ENCODE data around the gene RNPS1.

Gene RNPS1

DNA sequence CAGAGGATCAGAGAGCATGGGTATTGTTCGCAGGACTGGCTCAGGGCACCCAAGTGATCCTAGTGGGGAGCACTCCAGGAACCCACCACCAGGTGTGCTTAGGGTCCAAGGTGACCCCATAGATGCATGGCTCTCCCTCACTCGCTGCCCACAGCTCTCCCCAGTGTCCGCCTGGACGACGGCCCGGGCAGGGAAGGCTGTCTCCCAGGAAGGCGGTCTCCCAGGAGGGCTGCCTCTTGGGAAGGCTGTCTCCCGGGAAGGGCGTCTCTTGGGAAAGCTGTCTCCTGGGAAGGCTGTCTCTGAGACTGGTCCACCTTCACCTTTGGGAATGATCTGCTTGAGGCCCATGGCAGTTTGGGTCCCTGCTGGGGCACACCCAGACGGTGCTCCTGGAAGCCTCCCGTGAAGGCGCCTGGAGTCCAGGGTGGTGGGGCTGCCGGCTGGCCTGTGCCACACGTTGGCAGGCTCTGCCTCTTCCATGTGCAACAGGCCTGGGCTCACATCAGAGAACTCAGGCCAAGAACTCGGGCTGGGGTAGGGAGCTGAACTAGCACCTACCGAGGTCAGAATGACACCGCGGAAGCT is 21.5 kb downstream of the RNPS1 start:
- Histone ChIP-seq H3K4me2 (ENCODE audit: insufficient read depth, low read length, poor library complexity, severe bottlenecking) (no peak overlapping the region), H3K9me3 (replicated peaks in 1 of 2; ENCODE audit: control insufficient read depth in 2 of 2, insufficient read depth in 1 of 2, low read depth in 1 of 2, low read length in 2 of 2) (no peaks in the 10 kb centered on the region), H3K79me1 (ENCODE audit: low read depth, low read length) (peaks cover 6% of the 10 kb centered on the region), H2AFZ (ENCODE audit: low read length) (no peak overlapping the region), H3K27ac (replicated peaks; ENCODE audit: low read length) (no peak overlapping the region), H3K23ac (ENCODE audit: low read depth, low read length, poor library complexity) (no peak overlapping the region), H2BK12ac (ENCODE audit: low read length) (no peak overlapping the region), H3K9ac (ENCODE audit: low read depth, low read length, poor library complexity) (no peak overlapping the region), H3K4ac (ENCODE audit: low read length) (no peak overlapping the region), H2BK120ac (ENCODE audit: low read depth, low read length) (no peak overlapping the region), H2BK5ac (ENCODE audit: low read length) (no peak overlapping the region), H4K91ac (ENCODE audit: low read depth, low read length, poor library complexity) (peak overlapping the region; percentile 3), H3K4me1 (ENCODE audit: control insufficient read depth in 2 of 2, insufficient read depth in 1 of 2, low read depth in 1 of 2, low read length in 2 of 2) (peaks cover 4% of the 10 kb centered on the region in 2 donors), H3K18ac (ENCODE audit: low read length) (no peak overlapping the region), H3K27me3 (ENCODE audit: control insufficient read depth in 3 of 3, insufficient read depth in 3 of 3, low read depth in 1 of 3, low read length in 3 of 3) (no peaks in the 10 kb centered on the region), H3K36me3 (replicated peaks in 1 of 2; ENCODE audit: control insufficient read depth in 2 of 2, insufficient read depth in 2 of 2, low read length in 2 of 2) (peaks cover 45 to 75% of the 10 kb centered on the region in 2 donors), H3K14ac (ENCODE audit: low read length) (no peak overlapping the region), H3K4me3 (ENCODE audit: low read length in 2 of 2) (no peak overlapping the region), H2AK5ac (ENCODE audit: low read depth, low read length) (no peak overlapping the region), H2BK15ac (ENCODE audit: low read length) (no peak overlapping the region), H4K8ac (ENCODE audit: low read depth, low read length) (no peak overlapping the region)
- DNase-seq (ENCODE audit: low spot score) = no peak
- WGBS, 2 donors (ENCODE audit: extremely low coverage in 2 of 2, insufficient read length in 2 of 2, insufficient replicate concordance in 1 of 2) = no CpG with 5 or more reads among the region's 18 CpGs

DNA sequence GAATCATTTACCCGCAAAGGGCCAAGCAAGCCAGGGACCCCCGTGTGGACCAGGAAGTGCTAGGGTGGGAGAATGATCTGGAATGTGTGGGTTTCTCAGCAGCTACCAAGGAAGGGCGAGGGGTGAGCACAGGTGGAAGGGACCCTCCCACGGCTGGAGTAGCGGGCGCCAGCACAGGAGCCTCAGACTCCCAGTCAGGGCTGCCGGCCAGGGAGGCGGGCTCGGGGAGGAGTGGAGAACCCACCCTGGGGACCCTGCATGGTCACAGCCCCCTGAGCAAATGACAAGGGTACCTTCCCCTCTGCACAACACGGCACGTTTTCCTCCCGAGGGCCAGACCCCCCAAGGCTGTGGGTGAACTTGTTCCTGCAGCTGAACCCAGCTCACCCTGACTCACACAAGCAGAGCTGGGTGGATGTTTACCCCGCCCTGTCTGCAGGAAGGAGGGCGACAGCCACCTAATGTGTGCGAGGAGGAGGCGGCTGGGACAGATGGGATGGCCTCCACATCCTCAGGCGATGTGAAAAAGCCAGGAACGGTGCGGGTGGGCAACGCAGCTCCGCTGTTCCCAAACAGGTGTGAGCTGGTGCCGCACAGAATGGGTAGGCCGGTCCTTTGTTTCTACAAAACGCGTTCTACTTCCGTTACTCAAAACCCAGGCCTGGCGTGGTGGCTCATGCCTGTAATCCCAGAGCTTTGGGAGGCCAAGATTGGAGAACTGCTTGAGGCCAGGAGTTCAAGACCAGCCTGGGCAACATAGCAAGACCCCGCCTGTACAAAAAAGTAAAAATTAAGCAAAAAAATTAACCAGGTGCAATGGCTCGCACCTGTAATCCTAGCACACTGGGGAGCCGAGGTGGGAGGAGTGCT is 22.8 kb downstream of the RNPS1 start:
- H2BK120ac ChIP-seq (ENCODE audit: low read depth, low read length) = no peak overlapping the region
- DNase-seq (ENCODE audit: low spot score) = no peak

GRCh38 chr16:2244301-2244700 is 23.6 kb downstream of the RNPS1 start:
- Histone ChIP-seq H3K36me3 (replicated peaks in 1 of 2; ENCODE audit: control insufficient read depth in 2 of 2, insufficient read depth in 2 of 2, low read length in 2 of 2) (peaks cover 47 to 84% of the 10 kb centered on the region in 2 donors), H3K27me3 (ENCODE audit: control insufficient read depth in 3 of 3, insufficient read depth in 3 of 3, low read depth in 1 of 3, low read length in 3 of 3) (no peaks in the 10 kb centered on the region), H3K14ac (ENCODE audit: low read length) (no peak overlapping the region), H2AK5ac (ENCODE audit: low read depth, low read length) (no peak overlapping the region), H3K4ac (ENCODE audit: low read length) (no peak overlapping the region), H3K9me3 (replicated peaks in 1 of 2; ENCODE audit: control insufficient read depth in 2 of 2, insufficient read depth in 1 of 2, low read depth in 1 of 2, low read length in 2 of 2) (no peaks in the 10 kb centered on the region), H2BK15ac (ENCODE audit: low read length) (no peak overlapping the region), H4K8ac (ENCODE audit: low read depth, low read length) (no peak overlapping the region), H3K4me1 (ENCODE audit: control insufficient read depth in 2 of 2, insufficient read depth in 1 of 2, low read depth in 1 of 2, low read length in 2 of 2) (no peaks in the 10 kb centered on the region), H3K23ac (ENCODE audit: low read depth, low read length, poor library complexity) (no peak overlapping the region), H2BK5ac (ENCODE audit: low read length) (no peak overlapping the region), H4K91ac (ENCODE audit: low read depth, low read length, poor library complexity) (no peak overlapping the region), H2AFZ (ENCODE audit: low read length) (no peak overlapping the region), H3K4me2 (ENCODE audit: insufficient read depth, low read length, poor library complexity, severe bottlenecking) (no peak overlapping the region), H3K4me3 (ENCODE audit: low read length in 2 of 2) (no peak overlapping the region), H3K27ac (replicated peaks; ENCODE audit: low read length) (no peak overlapping the region), H3K18ac (ENCODE audit: low read length) (no peak overlapping the region), H2BK120ac (ENCODE audit: low read depth, low read length) (no peak overlapping the region), H3K79me1 (ENCODE audit: low read depth, low read length) (peaks cover 4% of the 10 kb centered on the region), H2BK12ac (ENCODE audit: low read length) (no peak overlapping the region), H3K9ac (ENCODE audit: low read depth, low read length, poor library complexity) (no peak overlapping the region)
- no peak for DNase-seq (ENCODE audit: low spot score)
- no CpG with 5 or more reads among the region's 17 CpGs for WGBS, 2 donors (ENCODE audit: extremely low coverage in 2 of 2, insufficient read length in 2 of 2, insufficient replicate concordance in 1 of 2)

More for the DNA sequence above, 22.8 kb downstream of the RNPS1 start:
- Histone ChIP-seq H3K18ac (ENCODE audit: low read length) (no peak overlapping the region), H3K4me2 (ENCODE audit: insufficient read depth, low read length, poor library complexity, severe bottlenecking) (no peak overlapping the region), H3K4me3 (ENCODE audit: low read length in 2 of 2) (no peak overlapping the region), H3K79me1 (ENCODE audit: low read depth, low read length) (peaks cover 4% of the 10 kb centered on the region), H3K27me3 (ENCODE audit: control insufficient read depth in 3 of 3, insufficient read depth in 3 of 3, low read depth in 1 of 3, low read length in 3 of 3) (no peaks in the 10 kb centered on the region), H3K9ac (ENCODE audit: low read depth, low read length, poor library complexity) (no peak overlapping the region), H2BK15ac (ENCODE audit: low read length) (no peak overlapping the region), H3K14ac (ENCODE audit: low read length) (no peak overlapping the region), H2AFZ (ENCODE audit: low read length) (no peak overlapping the region), H2BK5ac (ENCODE audit: low read length) (no peak overlapping the region), H3K4me1 (ENCODE audit: control insufficient read depth in 2 of 2, insufficient read depth in 1 of 2, low read depth in 1 of 2, low read length in 2 of 2) (peaks cover 0 to under 1% of the 10 kb centered on the region in 2 donors), H4K91ac (ENCODE audit: low read depth, low read length, poor library complexity) (no peak overlapping the region), H2AK5ac (ENCODE audit: low read depth, low read length) (no peak overlapping the region), H3K23ac (ENCODE audit: low read depth, low read length, poor library complexity) (no peak overlapping the region), H3K4ac (ENCODE audit: low read length) (no peak overlapping the region), H3K9me3 (replicated peaks in 1 of 2; ENCODE audit: control insufficient read depth in 2 of 2, insufficient read depth in 1 of 2, low read depth in 1 of 2, low read length in 2 of 2) (no peaks in the 10 kb centered on the region), H3K36me3 (replicated peaks in 1 of 2; ENCODE audit: control insufficient read depth in 2 of 2, insufficient read depth in 2 of 2, low read length in 2 of 2) (peaks cover 45 to 83% of the 10 kb centered on the region in 2 donors), H2BK12ac (ENCODE audit: low read length) (no peak overlapping the region), H4K8ac (ENCODE audit: low read depth, low read length) (no peak overlapping the region), H3K27ac (replicated peaks; ENCODE audit: low read length) (no peak overlapping the region)
- no CpG with 5 or more reads among the region's 30 CpGs for WGBS, 2 donors (ENCODE audit: extremely low coverage in 2 of 2, insufficient read length in 2 of 2, insufficient replicate concordance in 1 of 2)

DNA sequence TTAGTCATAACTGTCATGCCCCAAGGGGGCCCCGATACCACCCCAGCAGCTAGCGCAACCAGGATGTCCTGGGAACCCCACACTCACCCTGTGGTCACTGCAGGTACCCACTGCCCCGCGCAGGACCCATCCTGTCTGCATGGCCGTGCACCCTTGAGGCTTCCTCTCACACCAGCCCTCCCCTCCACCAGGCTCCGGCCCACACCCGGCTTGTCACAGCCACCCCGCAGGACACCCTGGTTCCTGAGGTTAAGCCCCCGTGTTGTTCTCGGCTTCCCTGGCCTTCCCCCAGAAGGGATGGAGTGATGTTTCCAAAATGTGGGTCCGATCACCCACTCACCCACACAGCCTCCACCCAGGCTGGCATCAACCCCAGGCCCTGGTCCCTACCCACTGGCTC is 24.1 kb downstream of the RNPS1 start:
- Histone ChIP-seq H3K27ac (replicated peaks; ENCODE audit: low read length) (no peak overlapping the region), H2BK12ac (ENCODE audit: low read length) (no peak overlapping the region), H2AFZ (ENCODE audit: low read length) (no peak overlapping the region), H2AK5ac (ENCODE audit: low read depth, low read length) (no peak overlapping the region), H2BK15ac (ENCODE audit: low read length) (no peak overlapping the region), H2BK120ac (ENCODE audit: low read depth, low read length) (no peak overlapping the region), H3K79me1 (ENCODE audit: low read depth, low read length) (peaks cover 4% of the 10 kb centered on the region), H2BK5ac (ENCODE audit: low read length) (no peak overlapping the region), H4K91ac (ENCODE audit: low read depth, low read length, poor library complexity) (no peak overlapping the region), H4K8ac (ENCODE audit: low read depth, low read length) (no peak overlapping the region), H3K14ac (ENCODE audit: low read length) (no peak overlapping the region), H3K4ac (ENCODE audit: low read length) (no peak overlapping the region), H3K9me3 (replicated peaks in 1 of 2; ENCODE audit: control insufficient read depth in 2 of 2, insufficient read depth in 1 of 2, low read depth in 1 of 2, low read length in 2 of 2) (no peaks in the 10 kb centered on the region), H3K4me3 (ENCODE audit: low read length in 2 of 2) (no peak overlapping the region), H3K4me2 (ENCODE audit: insufficient read depth, low read length, poor library complexity, severe bottlenecking) (no peak overlapping the region), H3K36me3 (replicated peaks in 1 of 2; ENCODE audit: control insufficient read depth in 2 of 2, insufficient read depth in 2 of 2, low read length in 2 of 2) (peaks cover 45 to 83% of the 10 kb centered on the region in 2 donors), H3K18ac (ENCODE audit: low read length) (no peak overlapping the region), H3K23ac (ENCODE audit: low read depth, low read length, poor library complexity) (no peak overlapping the region), H3K27me3 (ENCODE audit: control insufficient read depth in 3 of 3, insufficient read depth in 3 of 3, low read depth in 1 of 3, low read length in 3 of 3) (no peaks in the 10 kb centered on the region), H3K4me1 (ENCODE audit: control insufficient read depth in 2 of 2, insufficient read depth in 1 of 2, low read depth in 1 of 2, low read length in 2 of 2) (no peaks in the 10 kb centered on the region), H3K9ac (ENCODE audit: low read depth, low read length, poor library complexity) (no peak overlapping the region)
- no peak for DNase-seq (ENCODE audit: low spot score)
- no CpG with 5 or more reads among the region's 11 CpGs for WGBS, 2 donors (ENCODE audit: extremely low coverage in 2 of 2, insufficient read length in 2 of 2, insufficient replicate concordance in 1 of 2)
